Activated T-helper 1 cell treated with anti-CD3 and anti-CD28 coated beads, Interleukin-12 subunit alpha, Interleukin-12 subunit beta, Interleukin-2, Interleukin-4 antibody, amounts not matched to agents 30 ng/mL and 10 ng/mL and 1 ng/mL, durations not matched to agents 14 hours and 24 hours and 36 hours (primary cell): Measurements from ENCODE around the gene LGALS3. TPM values are rescaled to one million over a fixed set of nuclear protein-coding genes. Genes with fewer than 3 reads are reported as not detected.

Source experiments
- DNase-seq: peaks from one replicate; pipeline ENCODE4 v3.0.0; 2021; ENCODE audit warnings: low spot score
- H3K27ac Mint-ChIP-seq: one replicate; pipeline ENCODE4 v1.8.0; 2021; ENCODE audit warnings: mild to moderate bottlenecking, mixed read lengths
- H3K27me3 Mint-ChIP-seq: one replicate; pipeline ENCODE4 v1.8.0; 2022; ENCODE audit warnings: mild to moderate bottlenecking, moderate library complexity, mixed read lengths; ENCODE audit not compliant: insufficient read depth
- H3K36me3 Mint-ChIP-seq: one replicate; pipeline ENCODE4 v1.8.0; 2021; ENCODE audit warnings: low read depth, mixed read lengths
- H3K4me1 Mint-ChIP-seq: one replicate; pipeline ENCODE4 v1.8.0; 2021; ENCODE audit warnings: low read depth, mixed read lengths
- H3K4me3 Mint-ChIP-seq: one replicate; pipeline ENCODE4 v1.8.0; 2021; ENCODE audit warnings: mild to moderate bottlenecking, moderate library complexity, mixed read lengths
- H3K9me3 Mint-ChIP-seq: one replicate; pipeline ENCODE4 v1.8.0; 2021; ENCODE audit warnings: mixed read lengths
- intact Hi-C: fragments of 100-400 bp; cut with micrococcal nuclease; formaldehyde crosslinking; loops from one replicate; pipeline ENCODE4 v1.15.1; 2024
- total RNA-seq: library from RNA; stranded (reverse); gene quantifications from 2 replicates; pipeline ENCODE4 v1.2.3, GENCODE V29; 2022

The LGALS3 gene
- total RNA-seq, 1 donor from 2014 or later: 10.4 TPM

GRCh38 chr14:55190906-55191202, 61.8 kb downstream of the LGALS3 start:
- H3K36me3 Mint-ChIP-seq: peaks cover 18% of the 10 kb centered on the region
- H3K27me3 Mint-ChIP-seq: no peaks in the 10 kb centered on the region
- intact Hi-C loops: loop anchor here (1.0 to 2.0 kb wide), 5 partner anchors 22 to 389 kb away; partner anchors contain the start of genes ATG14 and KTN1
- peak overlapping the region; percentile 94 for H3K4me3 Mint-ChIP-seq
- H3K27ac Mint-ChIP-seq: peak overlapping the region; percentile 59
- DNase-seq: no peak
- no peaks in the 10 kb centered on the region for H3K9me3 Mint-ChIP-seq
- H3K4me1 Mint-ChIP-seq: peaks cover 46% of the 10 kb centered on the region

GRCh38 chr14:55191203-55192053, 62.4 kb downstream of the LGALS3 start, which contains the start of gene DLGAP5:
TSS of gene DLGAP5 (minus strand) at chr14:55191585. CDS start at chr14:55189179, 2,406 bp downstream.
- H3K4me1 Mint-ChIP-seq: peaks cover 43% of the 10 kb centered on the region

GRCh38 chr14:55192054-55192621, 63.1 kb downstream of the LGALS3 start:
- H3K27me3 Mint-ChIP-seq: no peaks in the 10 kb centered on the region
- peak overlapping the region; percentile 66 for H3K27ac Mint-ChIP-seq
- no peaks in the 10 kb centered on the region for H3K9me3 Mint-ChIP-seq
- DNase-seq: no peak
- intact Hi-C loops: loop anchor here (2.0 kb wide), 1 partner anchor 79 kb away; the partner anchor contains the start of gene FBXO34
- H3K4me3 Mint-ChIP-seq: peak overlapping the region; percentile 94
- H3K4me1 Mint-ChIP-seq: peaks cover 38% of the 10 kb centered on the region
- H3K36me3 Mint-ChIP-seq: peaks cover 8% of the 10 kb centered on the region

More at GRCh38 chr14:55191203-55192053, 62.4 kb downstream of the LGALS3 start, which contains the start of gene DLGAP5:
- Mint-ChIP-seq H3K27me3 (no peaks in the 10 kb centered on the region), H3K27ac (peak within 1 kb of the TSS; percentile 66), H3K36me3 (peaks cover 15% of the 10 kb centered on the region), H3K4me3 (peak within 1 kb of the TSS; percentile 94), H3K9me3 (no peaks in the 10 kb centered on the region)
- peak; percentile 91 for DNase-seq
- intact Hi-C loops: loop anchor here (1.0 to 2.0 kb wide), 6 partner anchors 22 to 389 kb away; partner anchors contain the start of genes ATG14, FBXO34 and KTN1

GRCh38 chr14:55194656-55195355, 65.8 kb downstream of the LGALS3 start:
- Mint-ChIP-seq H3K36me3 (no peaks in the 10 kb centered on the region), H3K27me3 (peaks cover 16% of the 10 kb centered on the region), H3K27ac (no peak overlapping the region), H3K9me3 (no peaks in the 10 kb centered on the region), H3K4me3 (no peak overlapping the region), H3K4me1 (peaks cover 17% of the 10 kb centered on the region)
- no peak for DNase-seq
- intact Hi-C loops: no loop called here

Other genes starting within 250 kb of the LGALS3 start
- gene GCH1, start 226.4 kb upstream of the LGALS3 start, total RNA-seq: 61.4 and 62.4 TPM in 2 replicates
- 53.8 and 54.1 TPM in 2 replicates for gene WDHD1, start 102.2 kb upstream of the LGALS3 start, total RNA-seq
- gene SOCS4, start 102.0 kb upstream of the LGALS3 start, total RNA-seq: 40.5 and 42.3 TPM in 2 replicates
- gene MAPK1IP1L, start 77.6 kb upstream of the LGALS3 start, total RNA-seq: 139 and 141 TPM in 2 replicates
- gene DLGAP5, start 62.3 kb downstream of the LGALS3 start, total RNA-seq: 22.4 and 26.4 TPM in 2 replicates
- 24.7 and 26.6 TPM in 2 replicates for gene FBXO34, start 142.2 kb downstream of the LGALS3 start, total RNA-seq